VCaP (cell line): ENCODE data around the gene HRH3.

Source experiments
- H3K27ac ChIP-seq: fragments of 450-650 bp; 2 replicates; pipeline ENCODE4 v1.5.1; 2017
- TF ChIP-seq, protein P1 (sequence below): fragments of 450-650 bp; conservative IDR thresholded peaks from 2 replicates; pipeline ENCODE4 v1.5.1; 2017; ENCODE audit warnings: mild to moderate bottlenecking, moderate library complexity

HRH3 gene

DNA sequence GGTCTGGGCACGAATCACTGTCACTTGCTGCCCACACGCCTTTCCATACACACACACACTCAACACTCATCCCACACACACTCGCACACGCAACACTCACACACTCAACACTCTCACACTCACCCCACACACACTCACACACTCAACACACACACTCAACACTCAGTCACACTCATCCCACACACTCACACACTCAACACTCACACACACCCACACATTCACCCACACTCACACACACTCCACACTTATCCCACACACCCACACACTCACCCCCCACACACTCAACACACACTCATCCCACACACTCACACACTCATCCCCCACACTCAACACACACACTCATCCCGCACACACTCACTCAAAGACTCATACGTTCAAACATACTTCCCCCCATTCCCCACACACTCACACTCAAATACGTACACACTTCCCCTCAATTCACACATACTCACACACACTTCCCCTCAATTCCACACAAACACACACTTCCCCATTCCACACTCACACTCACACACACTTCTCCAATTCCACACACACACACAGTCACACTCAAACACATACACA, 9.0 kb upstream of the HRH3 start:
- H3K27ac ChIP-seq = peak overlapping the region; percentile 38; the same call in 1 of the 2 replicates
- TF ChIP-seq, protein P1, sequence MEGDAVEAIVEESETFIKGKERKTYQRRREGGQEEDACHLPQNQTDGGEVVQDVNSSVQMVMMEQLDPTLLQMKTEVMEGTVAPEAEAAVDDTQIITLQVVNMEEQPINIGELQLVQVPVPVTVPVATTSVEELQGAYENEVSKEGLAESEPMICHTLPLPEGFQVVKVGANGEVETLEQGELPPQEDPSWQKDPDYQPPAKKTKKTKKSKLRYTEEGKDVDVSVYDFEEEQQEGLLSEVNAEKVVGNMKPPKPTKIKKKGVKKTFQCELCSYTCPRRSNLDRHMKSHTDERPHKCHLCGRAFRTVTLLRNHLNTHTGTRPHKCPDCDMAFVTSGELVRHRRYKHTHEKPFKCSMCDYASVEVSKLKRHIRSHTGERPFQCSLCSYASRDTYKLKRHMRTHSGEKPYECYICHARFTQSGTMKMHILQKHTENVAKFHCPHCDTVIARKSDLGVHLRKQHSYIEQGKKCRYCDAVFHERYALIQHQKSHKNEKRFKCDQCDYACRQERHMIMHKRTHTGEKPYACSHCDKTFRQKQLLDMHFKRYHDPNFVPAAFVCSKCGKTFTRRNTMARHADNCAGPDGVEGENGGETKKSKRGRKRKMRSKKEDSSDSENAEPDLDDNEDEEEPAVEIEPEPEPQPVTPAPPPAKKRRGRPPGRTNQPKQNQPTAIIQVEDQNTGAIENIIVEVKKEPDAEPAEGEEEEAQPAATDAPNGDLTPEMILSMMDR = no peak

DNA sequence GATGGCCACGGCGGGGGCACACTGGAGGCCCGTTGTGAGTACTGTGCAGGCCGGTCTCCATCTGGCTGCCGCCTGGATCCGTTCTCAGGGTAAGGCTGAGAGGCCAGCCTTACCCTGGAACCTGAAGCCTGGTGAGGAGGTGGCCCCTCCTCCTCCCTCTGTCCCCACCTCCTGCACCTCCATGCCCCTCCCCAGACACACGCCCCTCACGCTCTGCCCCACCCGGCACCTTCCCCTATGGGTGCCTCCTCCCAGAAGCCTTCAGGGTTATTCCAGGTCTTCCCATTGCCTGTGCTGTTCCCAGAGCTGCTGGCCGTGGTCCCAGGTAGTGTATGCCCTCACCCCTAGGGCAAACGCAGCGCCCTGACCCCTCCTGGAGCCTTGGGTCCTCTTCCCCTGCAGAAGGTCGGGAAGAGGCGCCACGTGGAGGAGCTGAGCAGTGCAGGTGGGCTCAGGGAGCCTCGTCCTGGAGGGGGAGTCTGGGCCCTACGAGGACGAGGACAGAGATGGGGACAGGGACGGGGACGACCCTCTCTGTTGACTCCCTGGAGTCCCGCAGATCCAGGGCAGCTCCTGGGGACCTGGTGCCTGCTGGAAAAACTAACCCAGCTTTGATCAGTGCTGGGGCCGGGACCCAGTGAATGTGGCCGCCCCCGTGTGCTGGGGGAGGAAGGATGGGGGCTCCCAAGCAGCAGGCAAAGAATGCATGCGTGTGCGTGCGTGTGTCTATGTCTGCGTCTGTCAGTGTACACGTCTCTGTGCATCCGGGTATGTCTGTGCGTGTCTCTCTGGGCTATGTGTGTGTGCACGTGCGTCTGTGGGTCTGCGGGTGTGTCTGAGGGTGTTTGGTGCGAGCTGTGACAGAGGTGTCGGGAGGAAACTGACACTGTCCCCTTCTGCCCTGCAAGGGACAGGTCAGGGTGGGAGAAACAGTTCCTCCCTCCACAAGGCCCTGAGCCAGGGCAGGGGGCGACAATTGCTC, 8.2 kb upstream of the HRH3 start:
- TF ChIP-seq, protein P1 = no peak
- peak overlapping the region; percentile 38 for H3K27ac ChIP-seq

DNA sequence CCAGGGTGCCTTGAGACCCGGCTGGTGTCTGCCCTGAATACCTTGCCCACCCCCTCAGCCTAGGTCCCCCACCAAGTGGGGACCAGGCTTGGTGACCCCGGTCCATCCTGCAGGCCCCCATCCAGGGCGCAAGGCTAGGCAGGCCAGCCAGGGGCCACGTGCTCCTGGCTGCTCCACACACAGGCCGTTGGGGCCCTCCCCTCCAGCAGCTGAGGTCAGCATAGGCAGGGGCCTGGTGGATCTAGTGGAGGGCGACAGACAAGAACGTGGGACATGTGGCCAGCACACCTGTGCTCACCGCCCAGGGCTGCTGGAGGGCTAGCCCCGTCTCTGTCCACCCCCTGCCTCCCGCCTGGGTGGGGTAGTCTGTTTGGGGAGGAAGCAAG, 7.5 kb upstream of the HRH3 start:
- TF ChIP-seq, protein P1 = no peak
- peak overlapping the region; percentile 38 for H3K27ac ChIP-seq

DNA sequence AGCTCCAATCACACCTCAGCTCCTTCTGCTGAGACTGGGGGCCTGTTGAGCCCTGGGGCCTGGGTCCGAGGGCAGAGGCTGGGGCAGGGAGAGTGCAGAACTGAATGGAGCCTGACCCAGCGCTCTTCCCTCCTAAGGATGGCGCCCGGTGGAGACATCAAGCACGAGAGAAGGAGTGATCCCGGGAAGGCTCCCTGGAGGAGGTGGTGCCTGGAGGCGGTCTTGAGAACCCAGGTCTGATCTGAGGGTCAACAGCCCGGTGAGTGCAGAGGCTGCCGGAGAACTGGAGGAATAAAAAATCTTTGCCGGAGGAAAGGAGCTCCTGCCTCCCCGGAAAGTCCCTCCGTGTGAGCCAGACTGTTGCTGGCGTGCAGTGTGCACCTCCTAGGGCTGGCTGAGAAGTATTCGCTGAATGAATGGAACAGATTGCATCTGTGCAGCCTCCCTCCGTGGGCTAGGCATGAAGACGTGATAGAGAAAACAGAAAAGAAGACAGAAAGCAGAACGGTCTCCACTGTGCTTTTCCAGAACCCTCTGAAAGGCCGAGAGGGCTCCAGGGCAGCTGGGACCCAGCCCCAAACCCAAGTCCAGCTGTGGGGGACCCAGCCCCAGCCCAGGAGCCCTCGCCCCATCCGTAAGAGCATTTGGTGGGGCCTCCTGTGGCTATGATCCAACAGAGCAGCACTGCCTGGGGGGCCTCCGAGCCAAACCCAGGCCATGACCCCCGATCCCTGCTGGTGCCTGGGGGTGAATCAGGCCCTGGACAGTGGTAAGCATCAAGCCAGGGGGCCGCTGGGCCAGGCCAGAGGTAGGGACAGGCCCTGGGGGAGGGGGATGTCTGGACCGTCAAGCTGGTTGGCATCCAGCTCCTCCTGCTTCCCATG, 6.9 kb upstream of the HRH3 start:
- TF ChIP-seq, protein P1 = no peak
- H3K27ac ChIP-seq = peak overlapping the region; percentile 38

DNA sequence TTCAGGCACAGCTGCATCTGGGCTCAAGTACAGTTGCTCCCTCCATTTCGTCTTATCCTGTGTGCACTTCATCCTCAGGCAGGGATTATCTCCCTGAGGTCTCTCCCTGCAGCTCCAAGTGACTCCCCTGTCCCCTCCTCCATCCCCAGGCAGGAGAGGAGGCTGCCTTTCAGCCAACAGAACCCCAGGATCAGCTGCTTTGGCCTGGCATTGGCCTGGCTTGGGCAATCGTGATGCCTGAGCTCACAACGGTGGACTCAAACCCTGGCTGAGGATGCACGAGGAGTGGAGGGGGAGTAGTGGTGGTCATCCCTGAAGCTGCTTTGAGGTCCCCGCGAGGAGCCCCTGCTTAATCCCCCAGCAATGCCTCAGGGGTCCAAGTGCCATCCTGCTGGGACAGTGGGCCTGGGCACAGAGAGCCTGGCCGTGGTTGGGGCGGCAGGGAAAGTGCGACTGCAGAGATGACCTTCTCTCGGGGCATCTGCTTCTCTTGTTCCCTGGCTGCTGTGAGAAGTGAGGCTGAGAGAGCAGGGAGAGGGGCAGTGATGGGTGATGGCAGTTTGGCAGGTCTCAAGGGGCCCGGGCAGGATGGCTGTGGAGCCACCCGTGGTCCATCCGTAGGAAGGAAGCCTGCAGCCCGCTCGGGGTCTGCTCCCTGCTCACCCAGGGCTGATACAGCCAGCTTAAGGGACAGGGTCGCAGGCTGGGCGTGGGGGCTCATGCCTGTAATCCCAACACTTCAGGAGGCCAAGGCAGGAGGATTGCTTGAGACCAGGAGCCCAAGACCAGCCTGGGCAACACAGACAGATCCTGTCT, 6.0 kb upstream of the HRH3 start:
- TF ChIP-seq, protein P1 = no peak

DNA sequence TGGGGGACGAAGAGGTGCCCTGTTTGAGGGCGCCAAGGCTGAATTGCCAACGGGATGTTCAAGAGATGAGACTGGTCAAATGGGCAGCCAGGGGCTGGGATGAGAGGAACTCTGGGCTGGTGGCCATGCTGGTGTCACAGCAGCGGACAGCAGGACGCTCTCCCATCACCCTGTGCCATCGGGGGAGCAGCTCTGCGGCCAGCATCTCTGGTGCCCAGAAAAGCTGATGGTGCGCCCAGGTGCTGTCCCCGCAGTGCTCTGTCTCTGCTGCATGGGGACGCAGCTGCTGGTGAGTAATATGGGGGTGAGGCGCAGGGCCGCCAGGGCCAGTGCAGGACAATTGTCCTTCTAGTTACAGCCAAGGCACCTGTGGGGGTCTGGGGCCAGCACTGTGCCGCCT, 4.9 kb upstream of the HRH3 start:
- TF ChIP-seq, protein P1 = no peak

More for the DNA sequence above, 6.0 kb upstream of the HRH3 start:
- no peak overlapping the region for H3K27ac ChIP-seq

More for the DNA sequence above, 4.9 kb upstream of the HRH3 start:
- H3K27ac ChIP-seq = no peak overlapping the region
